HG02571 (cell line): Measurements from ENCODE around the gene ENOX1.

Experiments used
- ATAC-seq: cut with Tn5 transposase; IDR thresholded peaks from one replicate; pipeline ENCODE4 v1.9.1; 2021; ENCODE audit warnings: mild to moderate bottlenecking, moderate library complexity; ENCODE audit not compliant: unreplicated experiment

Gene ENOX1

GRCh38 chr13:43492311-43492710 is 294.5 kb downstream of the ENOX1 start:
- no peak for ATAC-seq

- no peak for ATAC-seq
Measured at GRCh38 chr13:43489233-43489632, 297.5 kb downstream of the ENOX1 start.

DNA sequence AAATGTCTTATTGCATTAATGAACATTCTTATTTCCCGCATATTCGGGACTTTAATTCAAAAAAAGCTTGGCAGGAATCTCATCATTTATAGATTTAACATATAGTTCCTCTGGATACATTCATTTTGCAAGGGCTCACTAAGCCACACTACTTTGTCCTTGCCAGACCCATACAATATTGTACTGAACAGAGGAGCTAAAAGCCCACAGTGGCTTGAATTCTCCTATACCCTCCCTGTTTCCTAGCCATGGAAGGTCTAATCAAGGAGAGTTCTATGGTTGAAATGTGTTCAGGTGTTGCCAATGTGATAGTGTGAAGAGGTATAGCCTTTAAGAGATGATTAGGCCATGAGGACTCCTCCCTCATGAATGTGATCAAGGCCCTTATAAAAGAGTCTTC is 298.9 kb downstream of the ENOX1 start:
- ATAC-seq, result no peak

DNA sequence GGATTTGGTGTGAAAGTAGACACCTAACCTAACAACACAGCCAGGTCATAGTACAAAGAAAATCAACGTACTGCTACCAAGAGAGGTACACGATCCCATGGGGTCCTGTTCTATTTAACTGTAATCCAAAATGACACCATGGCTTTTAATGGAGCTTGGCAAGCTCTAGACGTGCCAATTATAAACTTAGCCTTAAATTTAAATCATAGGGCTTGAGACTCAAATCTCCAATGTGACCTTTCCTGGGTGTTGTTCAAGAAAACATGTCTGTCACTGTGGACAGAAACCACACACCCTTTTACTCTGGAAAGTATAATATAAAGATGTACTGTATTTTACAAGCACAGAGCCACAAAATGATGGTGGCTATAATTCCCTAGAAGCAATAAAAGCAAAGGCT is 299.3 kb downstream of the ENOX1 start:
- ATAC-seq, result no peak

GRCh38 chr13:43484432-43485225 is 302.1 kb downstream of the ENOX1 start:
- no peak for ATAC-seq

DNA sequence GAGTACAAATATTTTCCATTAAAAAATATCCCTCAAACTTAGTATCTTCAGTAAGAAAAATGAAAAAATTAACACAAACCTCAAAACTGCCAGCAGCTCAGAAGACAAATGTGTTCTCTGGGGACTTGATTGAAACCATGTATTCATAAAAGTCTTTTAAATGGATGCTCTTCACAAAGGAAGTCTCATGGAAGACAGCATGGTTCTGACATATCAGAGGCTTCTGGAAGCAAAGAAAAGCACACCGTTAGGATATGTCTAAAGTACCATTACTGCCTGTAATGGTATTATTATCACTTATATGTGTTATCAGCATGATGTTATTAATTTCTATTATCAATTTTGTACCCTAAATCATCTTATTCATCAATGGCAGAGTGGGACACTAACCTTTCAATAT is 302.8 kb downstream of the ENOX1 start:
- no peak for ATAC-seq

GRCh38 chr13:43482641-43483040 is 304.1 kb downstream of the ENOX1 start:
- no peak for ATAC-seq

GRCh38 chr13:43482026-43482425 is 304.7 kb downstream of the ENOX1 start:
- ATAC-seq, result no peak

DNA sequence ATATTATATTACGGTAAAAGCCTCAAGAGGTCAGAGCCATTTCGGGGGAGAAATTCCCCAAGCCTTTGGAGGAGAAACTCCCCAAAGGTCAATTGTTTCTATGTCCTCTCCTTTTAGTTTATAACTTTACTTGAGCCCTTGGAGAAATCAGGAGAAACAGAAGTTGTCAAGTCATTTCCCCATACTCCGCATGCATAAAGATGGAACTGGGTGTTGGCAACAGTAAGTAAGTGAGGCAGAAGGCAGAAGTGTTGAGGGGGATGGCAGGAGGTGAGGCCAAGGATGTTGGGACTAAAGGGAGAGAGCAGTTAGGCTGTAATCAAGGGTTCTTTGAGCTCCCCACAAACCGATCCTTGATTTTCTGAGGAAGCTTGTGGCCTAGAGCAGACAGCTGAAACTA is 307.9 kb downstream of the ENOX1 start:
- no peak for ATAC-seq

GRCh38 chr13:43478211-43478610 is 308.6 kb downstream of the ENOX1 start:
- no peak for ATAC-seq

GRCh38 chr13:43475140-43475539 is 311.6 kb downstream of the ENOX1 start:
- ATAC-seq, result no peak

DNA sequence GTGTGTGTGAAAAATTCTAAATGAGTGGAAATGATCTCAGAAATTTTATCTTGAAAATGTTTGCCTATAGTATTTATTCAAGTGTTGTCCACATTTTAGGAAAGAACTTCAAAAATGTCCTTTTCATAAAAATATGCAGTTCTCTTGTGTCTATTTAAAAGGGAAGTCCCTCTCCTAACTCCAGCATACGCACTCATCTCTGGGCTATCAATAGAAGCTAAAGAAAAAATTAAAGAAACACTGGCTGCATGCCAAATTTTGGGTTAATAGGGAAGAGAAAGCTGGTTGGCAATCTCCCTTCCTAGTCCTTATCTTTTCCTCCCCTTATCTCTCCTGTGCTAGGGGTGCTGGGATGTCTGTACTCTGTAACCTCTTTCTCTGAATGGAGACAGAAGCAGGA is 313.3 kb downstream of the ENOX1 start:
- ATAC-seq, result no peak

- ATAC-seq, result no peak
Measured at GRCh38 chr13:43472980-43473379, 313.8 kb downstream of the ENOX1 start.

GRCh38 chr13:43472339-43472738 is 314.4 kb downstream of the ENOX1 start:
- ATAC-seq, result no peak

- ATAC-seq, result no peak
Measured at GRCh38 chr13:43470610-43471009, 316.2 kb downstream of the ENOX1 start.

DNA sequence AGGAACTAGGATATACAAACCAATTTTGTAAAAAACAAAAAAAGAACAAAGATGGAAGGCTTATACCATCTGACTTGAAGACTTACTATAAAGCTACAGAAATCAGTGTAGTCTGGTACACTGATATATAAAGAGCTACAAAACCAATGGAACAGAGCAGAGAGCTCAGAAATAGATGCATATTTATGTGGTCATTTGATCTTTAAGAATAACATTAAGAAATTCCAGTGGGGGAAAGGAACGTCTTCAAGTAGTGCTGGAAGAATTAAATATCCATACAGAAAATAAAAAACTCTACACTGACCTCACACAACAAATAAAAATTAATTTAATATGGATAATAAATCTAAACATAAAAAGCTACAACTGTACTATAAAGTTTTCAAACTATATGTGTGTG is 317.0 kb downstream of the ENOX1 start:
- no peak for ATAC-seq

- no peak for ATAC-seq
Measured at GRCh38 chr13:43464578-43465264, 322.1 kb downstream of the ENOX1 start.

GRCh38 chr13:43448605-43449336 is 338.0 kb downstream of the ENOX1 start:
- ATAC-seq, result no peak

DNA sequence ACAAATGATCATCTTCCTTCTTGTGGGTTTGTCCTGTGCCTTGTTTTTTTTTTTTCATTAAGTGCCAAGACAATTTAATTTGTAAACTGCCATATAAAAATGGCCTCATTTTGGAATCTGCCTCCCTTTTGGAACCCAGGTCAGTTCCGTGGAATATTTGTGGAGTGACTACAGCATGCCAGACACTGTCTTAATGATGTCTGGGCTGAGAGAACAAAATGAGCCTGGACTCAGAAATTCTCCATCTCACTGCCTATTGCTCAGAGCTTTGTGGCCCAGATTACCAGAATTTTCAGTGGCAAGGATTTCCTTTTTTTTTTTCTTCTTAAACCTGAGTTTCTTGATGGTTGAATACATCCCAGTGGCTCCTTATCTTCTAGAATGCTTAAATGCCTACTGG is 340.6 kb downstream of the ENOX1 start:
- ATAC-seq, result no peak

GRCh38 chr13:43445668-43446067 is 341.1 kb downstream of the ENOX1 start:
- ATAC-seq, result no peak

DNA sequence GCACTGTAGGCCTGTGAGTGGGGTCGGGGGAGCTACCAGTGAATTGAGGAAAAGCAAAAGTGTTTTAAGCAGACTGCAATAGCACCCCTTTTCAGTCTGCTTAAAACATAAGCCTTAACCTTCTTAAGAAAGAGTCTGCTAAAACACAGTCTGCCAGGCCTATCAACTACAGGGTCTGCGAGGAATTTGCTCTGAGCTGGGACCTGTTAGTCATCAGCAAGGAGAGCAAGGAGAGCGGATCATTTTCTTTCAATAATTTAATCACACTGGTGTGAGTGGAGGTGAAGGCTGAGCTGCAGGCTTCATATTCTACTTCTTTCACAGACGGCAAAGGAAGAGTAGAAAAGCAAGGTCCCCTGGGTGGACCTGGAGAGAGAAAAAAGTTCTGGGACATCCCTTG is 342.7 kb downstream of the ENOX1 start:
- ATAC-seq, result no peak
